ENCODE data around the gene CCDC68. TPM values are rescaled to one million over a fixed set of nuclear protein-coding genes. Genes with fewer than 3 reads are reported as not detected.

The CCDC68 gene
- total RNA-seq, 1 donor from 2014 or later: 5.1 TPM

DNA sequence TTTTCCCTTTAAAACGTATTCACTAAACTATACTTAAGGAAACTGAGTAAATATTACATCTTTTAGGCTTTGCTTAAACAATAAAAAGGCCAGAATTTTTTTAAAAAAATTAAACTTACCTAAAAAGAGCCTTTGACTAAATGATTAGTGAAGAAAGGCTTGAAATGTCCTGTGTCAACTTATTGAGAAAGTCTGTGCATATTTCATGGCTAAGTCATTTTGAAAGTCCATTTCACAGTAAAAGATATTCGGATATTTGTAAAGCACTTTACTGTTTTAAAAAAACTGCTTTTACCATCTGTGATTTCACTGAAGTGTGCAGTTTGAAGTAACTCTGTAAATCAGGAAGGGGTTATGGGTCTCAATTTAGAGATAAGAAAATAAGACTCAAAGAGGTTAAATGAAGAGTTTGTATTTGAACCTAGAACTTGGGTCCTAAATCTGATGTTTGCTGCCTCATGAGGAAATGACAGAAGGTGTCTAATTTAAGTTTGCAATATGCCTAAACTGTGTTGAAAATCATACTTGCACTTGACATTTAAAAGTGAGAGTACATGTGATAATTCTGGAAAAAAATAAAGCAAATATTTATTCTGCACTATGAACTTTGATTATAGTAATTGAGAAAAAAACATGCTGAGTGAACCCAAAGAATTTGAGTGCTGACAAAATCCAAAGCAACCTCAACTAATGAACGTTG lies 80.5 kb downstream of the CCDC68 start:
- Histone ChIP-seq H3K4me1 (no peaks in the 10 kb centered on the region), H3K27ac (replicated peaks) (no peak overlapping the region), H3K36me3 (no peaks in the 10 kb centered on the region), H3K4me3 (no peak overlapping the region), H3K27me3 (ENCODE audit: low read depth) (no peaks in the 10 kb centered on the region), H3K9me3 (replicated peaks) (no peaks in the 10 kb centered on the region)
- TF ChIP-seq, protein P1, sequence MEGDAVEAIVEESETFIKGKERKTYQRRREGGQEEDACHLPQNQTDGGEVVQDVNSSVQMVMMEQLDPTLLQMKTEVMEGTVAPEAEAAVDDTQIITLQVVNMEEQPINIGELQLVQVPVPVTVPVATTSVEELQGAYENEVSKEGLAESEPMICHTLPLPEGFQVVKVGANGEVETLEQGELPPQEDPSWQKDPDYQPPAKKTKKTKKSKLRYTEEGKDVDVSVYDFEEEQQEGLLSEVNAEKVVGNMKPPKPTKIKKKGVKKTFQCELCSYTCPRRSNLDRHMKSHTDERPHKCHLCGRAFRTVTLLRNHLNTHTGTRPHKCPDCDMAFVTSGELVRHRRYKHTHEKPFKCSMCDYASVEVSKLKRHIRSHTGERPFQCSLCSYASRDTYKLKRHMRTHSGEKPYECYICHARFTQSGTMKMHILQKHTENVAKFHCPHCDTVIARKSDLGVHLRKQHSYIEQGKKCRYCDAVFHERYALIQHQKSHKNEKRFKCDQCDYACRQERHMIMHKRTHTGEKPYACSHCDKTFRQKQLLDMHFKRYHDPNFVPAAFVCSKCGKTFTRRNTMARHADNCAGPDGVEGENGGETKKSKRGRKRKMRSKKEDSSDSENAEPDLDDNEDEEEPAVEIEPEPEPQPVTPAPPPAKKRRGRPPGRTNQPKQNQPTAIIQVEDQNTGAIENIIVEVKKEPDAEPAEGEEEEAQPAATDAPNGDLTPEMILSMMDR (IDR thresholded peaks at IDR 0.05; ENCODE audit: borderline replicate concordance): no peak
- DNase-seq: no peak
- intact Hi-C loops (cut with micrococcal nuclease): no loop called here

DNA sequence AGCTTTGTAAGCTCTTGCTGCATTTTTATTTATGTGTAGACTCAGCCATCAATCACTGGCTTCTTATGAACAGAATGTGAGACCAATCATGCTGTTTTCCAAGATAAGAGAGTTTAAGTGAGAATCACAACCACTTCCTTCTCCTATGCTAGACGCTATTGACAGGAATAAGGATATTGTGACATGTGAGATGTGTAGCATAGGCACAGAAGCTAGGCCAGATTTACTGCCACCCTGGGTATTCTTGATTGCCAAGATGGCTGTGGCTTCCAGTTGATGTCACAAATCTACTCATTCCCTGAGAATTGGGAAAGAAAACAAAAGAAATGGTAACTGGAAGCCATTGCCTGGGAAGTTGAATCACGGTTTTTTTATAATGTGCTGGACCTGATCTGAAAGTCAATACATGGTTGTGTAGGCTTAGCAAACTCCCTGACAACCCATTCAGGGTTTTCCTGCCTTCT lies 81.1 kb downstream of the CCDC68 start:
- DNase-seq: no peak
- TF ChIP-seq, protein P1 (IDR thresholded peaks at IDR 0.05; ENCODE audit: borderline replicate concordance): no peak
- Histone ChIP-seq H3K4me3 (no peak overlapping the region), H3K4me1 (no peaks in the 10 kb centered on the region), H3K9me3 (replicated peaks) (no peaks in the 10 kb centered on the region), H3K27ac (replicated peaks) (no peak overlapping the region), H3K27me3 (ENCODE audit: low read depth) (no peaks in the 10 kb centered on the region), H3K36me3 (no peaks in the 10 kb centered on the region)
- intact Hi-C loops (cut with micrococcal nuclease): no loop called here

DNA sequence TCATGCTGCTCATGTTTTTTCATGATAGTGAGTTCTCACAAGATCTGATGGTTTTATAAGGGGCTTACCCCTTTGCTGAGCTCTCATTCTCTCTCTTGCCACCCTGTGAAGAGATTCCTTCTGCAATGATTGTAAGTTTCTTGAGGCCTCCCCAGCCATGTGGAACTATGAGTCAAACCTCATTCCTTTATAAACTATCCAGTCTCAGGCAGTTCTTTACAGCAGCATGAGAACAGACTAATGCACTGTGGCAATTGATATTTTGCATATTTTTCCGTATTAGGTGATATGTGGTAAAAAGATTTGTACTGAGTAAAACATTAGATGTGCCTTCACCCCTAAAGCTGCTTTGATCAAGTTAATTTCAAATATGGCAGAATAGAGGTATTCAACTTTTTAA lies 82.2 kb downstream of the CCDC68 start:
- DNase-seq: no peak
- H3K4me1 ChIP-seq: no peaks in the 10 kb centered on the region
- no peaks in the 10 kb centered on the region for H3K36me3 ChIP-seq
- TF ChIP-seq, protein P1 (IDR thresholded peaks at IDR 0.05; ENCODE audit: borderline replicate concordance): no peak
- H3K9me3 ChIP-seq (replicated peaks): no peaks in the 10 kb centered on the region
- no peak overlapping the region for H3K27ac ChIP-seq (replicated peaks)
- intact Hi-C loops (cut with micrococcal nuclease): no loop called here
- H3K27me3 ChIP-seq (ENCODE audit: low read depth): no peaks in the 10 kb centered on the region
- H3K4me3 ChIP-seq: no peak overlapping the region

DNA sequence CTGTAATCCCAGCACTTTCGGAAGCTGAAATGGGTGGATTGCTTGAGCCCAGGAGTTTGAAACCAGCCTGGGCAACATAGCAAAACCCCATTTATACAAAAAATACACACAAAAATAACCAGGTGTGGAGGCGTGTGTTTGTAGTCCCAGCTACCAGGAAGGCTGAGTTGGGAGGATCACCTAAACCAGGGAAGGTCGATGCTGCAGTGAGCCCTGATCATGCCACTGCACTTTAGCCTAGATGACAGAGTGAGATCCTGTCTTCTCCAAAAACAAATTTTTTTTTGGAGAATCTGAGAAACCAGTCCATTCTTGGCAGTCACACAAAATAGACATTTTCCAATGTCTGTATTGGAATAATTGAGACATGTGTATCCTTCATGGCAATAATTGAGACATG lies 84.2 kb downstream of the CCDC68 start:
- no peaks in the 10 kb centered on the region for H3K9me3 ChIP-seq (replicated peaks)
- H3K4me3 ChIP-seq: no peak overlapping the region
- H3K4me1 ChIP-seq: no peaks in the 10 kb centered on the region
- TF ChIP-seq, protein P1 (IDR thresholded peaks at IDR 0.05; ENCODE audit: borderline replicate concordance): no peak
- intact Hi-C loops (cut with micrococcal nuclease): no loop called here
- DNase-seq: no peak
- no peaks in the 10 kb centered on the region for H3K27me3 ChIP-seq (ENCODE audit: low read depth)
- H3K27ac ChIP-seq (replicated peaks): no peak overlapping the region
- no peaks in the 10 kb centered on the region for H3K36me3 ChIP-seq

DNA sequence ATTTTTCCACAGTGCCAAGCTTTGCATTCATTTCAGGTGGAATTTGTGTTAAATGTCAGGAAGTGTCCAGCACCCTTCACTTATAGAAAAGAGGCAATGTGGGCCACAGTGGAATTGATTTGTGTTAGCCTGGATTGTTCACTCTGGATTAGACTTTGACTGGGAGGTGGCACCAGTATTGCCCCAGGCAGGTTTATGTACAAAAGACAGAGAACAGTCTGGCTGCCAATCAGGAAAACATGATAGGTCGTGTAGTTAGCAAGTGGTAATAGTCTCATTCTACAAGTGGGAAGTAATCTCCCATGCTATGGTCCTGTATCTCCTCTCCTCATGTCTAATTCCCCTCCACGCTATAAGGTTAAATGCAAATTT lies 85.4 kb downstream of the CCDC68 start:
- Histone ChIP-seq H3K36me3 (no peaks in the 10 kb centered on the region), H3K9me3 (replicated peaks) (no peaks in the 10 kb centered on the region), H3K27me3 (ENCODE audit: low read depth) (no peaks in the 10 kb centered on the region), H3K27ac (replicated peaks) (no peak overlapping the region), H3K4me1 (no peaks in the 10 kb centered on the region), H3K4me3 (no peak overlapping the region)
- no peak for DNase-seq
- TF ChIP-seq, protein P1 (IDR thresholded peaks at IDR 0.05; ENCODE audit: borderline replicate concordance): no peak
- intact Hi-C loops (cut with micrococcal nuclease): no loop called here

Measured in left ventricle myocardium inferior (tissue), 1 donor.